Upper lobe of right lung (tissue), 1 donor: Measurements from ENCODE around the gene OLA1. TPM values are rescaled to one million over a fixed set of nuclear protein-coding genes. Genes with fewer than 3 reads are reported as not detected.
"Not testable (repeated sequence)": the region's sequence is repeated elsewhere in the genome, so short reads cannot be mapped to it uniquely, and the experiment has no call there.

Experiments
- ATAC-seq: fragments of 200-7000 bp; cut with Tn5 transposase; one replicate; pipeline ENCODE4 v1.9.1; 2020; ENCODE audit warnings: mild to moderate bottlenecking, moderate library complexity
- DNase-seq: peaks from one replicate; pipeline ENCODE4 v3.0.0-alpha.2; 2020
- H3K27ac ChIP-seq: fragments of 200-600 bp; one replicate; pipeline ENCODE4 v1.8.0; 2022
- H3K27me3 ChIP-seq: fragments of 200-600 bp; one replicate; pipeline ENCODE4 v1.8.0; 2022; ENCODE audit warnings: mild to moderate bottlenecking
- H3K36me3 ChIP-seq: fragments of 200-600 bp; one replicate; pipeline ENCODE4 v1.8.0; 2022
- H3K4me1 ChIP-seq: fragments of 200-600 bp; one replicate; pipeline ENCODE4 v1.8.0; 2022
- H3K4me3 ChIP-seq: fragments of 200-600 bp; one replicate; pipeline ENCODE4 v1.8.0; 2022; ENCODE audit warnings: mild to moderate bottlenecking
- H3K9me3 ChIP-seq: fragments of 200-600 bp; one replicate; pipeline ENCODE4 v1.8.0; 2022
- CTCF ChIP-seq: fragments of 200-600 bp; IDR thresholded peaks from one replicate; pipeline ENCODE4 v1.8.0; 2022; ENCODE audit warnings: antibody characterized with exemption
- intact Hi-C: fragments of 100-400 bp; cut with DNase I; formaldehyde crosslinking; loops from one replicate; pipeline ENCODE4 v1.11.0; 2022
- total RNA-seq: library from RNA; stranded (reverse); fragmentation: NEBNext Ultra II Directional; extraction: Animal tissue kit (Norgen Biotek cat#: 25700); gene quantifications from one replicate; pipeline ENCODE4 v1.2.1, GENCODE V29; 2021
- donor health status: DM: no; HTN: yes; CAD: no; lungs with severe emphysema.

The OLA1 gene
- total RNA-seq, 1 donor from 2014 or later = 50.2 TPM

GRCh38 chr2:174280596-174280995 is 32.3 kb upstream of the OLA1 start:
- ATAC-seq (no peak), DNase-seq (no peak)
- Histone ChIP-seq H3K36me3 (no peaks in the 10 kb centered on the region), H3K27ac (no peak overlapping the region), H3K4me3 (no peak overlapping the region), H3K9me3 (no peaks in the 10 kb centered on the region), H3K27me3 (peaks cover 4% of the 10 kb centered on the region), H3K4me1 (no peaks in the 10 kb centered on the region)
- no peak for TF ChIP-seq CTCF
- intact Hi-C loops = no loop called here

- H3K4me1 ChIP-seq, H3K36me3 ChIP-seq, ATAC-seq, H3K27ac ChIP-seq, intact Hi-C loops, H3K4me3 ChIP-seq, H3K9me3 ChIP-seq, DNase-seq, H3K27me3 ChIP-seq: not testable (repeated sequence)
Measured at GRCh38 chr2:174270263-174270662, 21.9 kb upstream of the OLA1 start.

GRCh38 chr2:174266288-174266687 is 18.0 kb upstream of the OLA1 start:
- no peaks in the 10 kb centered on the region for H3K4me1 ChIP-seq
- ATAC-seq (no peak), DNase-seq (no peak)
- no peak overlapping the region for H3K27ac ChIP-seq
- intact Hi-C loops = no loop called here
- H3K4me3 ChIP-seq = no peak overlapping the region
- H3K9me3 ChIP-seq = no peaks in the 10 kb centered on the region
- TF ChIP-seq CTCF = no peak
- H3K36me3 ChIP-seq = no peaks in the 10 kb centered on the region
- no peaks in the 10 kb centered on the region for H3K27me3 ChIP-seq

GRCh38 chr2:174263997-174264396 is 15.7 kb upstream of the OLA1 start:
- Histone ChIP-seq H3K4me3 (no peak overlapping the region), H3K27ac (no peak overlapping the region), H3K36me3 (no peaks in the 10 kb centered on the region), H3K4me1 (no peaks in the 10 kb centered on the region), H3K27me3 (no peaks in the 10 kb centered on the region), H3K9me3 (no peaks in the 10 kb centered on the region)
- ATAC-seq (no peak), DNase-seq (no peak)
- intact Hi-C loops = no loop called here
- TF ChIP-seq CTCF = no peak

GRCh38 chr2:174259981-174260380 is 11.6 kb upstream of the OLA1 start:
- ATAC-seq = no peak
- no peak for DNase-seq
- H3K36me3 ChIP-seq = no peaks in the 10 kb centered on the region

GRCh38 chr2:174254267-174254666 is 5.9 kb upstream of the OLA1 start:
- Histone ChIP-seq H3K4me1 (no peaks in the 10 kb centered on the region), H3K4me3 (no peak overlapping the region), H3K9me3 (no peaks in the 10 kb centered on the region), H3K27me3 (no peaks in the 10 kb centered on the region), H3K27ac (no peak overlapping the region), H3K36me3 (no peaks in the 10 kb centered on the region)
- intact Hi-C loops = no loop called here
- TF ChIP-seq CTCF = no peak
- DNase-seq = no peak
- no peak for ATAC-seq

More at GRCh38 chr2:174259981-174260380, 11.6 kb upstream of the OLA1 start:
- H3K27ac ChIP-seq = no peak overlapping the region
- intact Hi-C loops = no loop called here
- no peaks in the 10 kb centered on the region for H3K27me3 ChIP-seq
- H3K4me1 ChIP-seq = no peaks in the 10 kb centered on the region
- no peak overlapping the region for H3K4me3 ChIP-seq
- H3K9me3 ChIP-seq = no peaks in the 10 kb centered on the region
- TF ChIP-seq CTCF = no peak
